Colonic mucosa (tissue), 4 donors: ENCODE measurements around the gene BMP7. TPM values are rescaled to one million over a fixed set of nuclear protein-coding genes. Genes with fewer than 3 reads are reported as not detected.

ENCODE experiments used
- DNase-seq: peaks from one replicate; pipeline ENCODE4 v3.0.0-alpha.2; 2020
- H3K27ac ChIP-seq: fragments of 200-600 bp; one replicate; pipeline ENCODE4 v1.8.0; 2021
- H3K27me3 ChIP-seq: fragments of 200-600 bp; one replicate; pipeline ENCODE4 v1.8.0; 2021
- H3K36me3 ChIP-seq: fragments of 200-600 bp; one replicate; pipeline ENCODE4 v1.8.0; 2021
- H3K4me1 ChIP-seq: fragments of 200-600 bp; one replicate; pipeline ENCODE4 v1.8.0; 2021; ENCODE audit warnings: mild to moderate bottlenecking
- H3K4me3 ChIP-seq: fragments of 200-600 bp; one replicate; pipeline ENCODE4 v1.8.0; 2021
- H3K9ac ChIP-seq, 2 donors: one replicate each; pipeline ENCODE4 v1.7.0; 2013; ENCODE audit warnings: control low read depth in 2 of 2, low read depth in 2 of 2, low read length in 2 of 2
- H3K9me3 ChIP-seq: fragments of 200-600 bp; one replicate; pipeline ENCODE4 v1.8.0; 2021
- intact Hi-C: fragments of 100-400 bp; cut with DNase I; formaldehyde crosslinking; loops from one replicate; pipeline ENCODE4 v1.14.1; 2022
- total RNA-seq, 2 donors: library from RNA; stranded (reverse); fragmentation: NEBNext Ultra II Directional in 1 of 2; extraction: Animal tissue kit (Norgen Biotek cat#: 25700) in 1 of 2; gene quantifications; one replicate each; pipeline ENCODE4 v1.2.1, GENCODE V29; 2021
- TF ChIP-seq, protein P1 (sequence below): fragments of 200-600 bp; IDR thresholded peaks from one replicate; pipeline ENCODE4 v1.8.0; 2022; ENCODE audit warnings: antibody characterized with exemption, mild to moderate bottlenecking
- donor health status: healthy.
- donor health status: DM: no; HTN: no; CAD: no.
- donor health status: DM: no; HTN: no; CAD: no.

BMP7 gene
- total RNA-seq, 2 donors from 2014 or later = 1.3 to 3.2 TPM

DNA sequence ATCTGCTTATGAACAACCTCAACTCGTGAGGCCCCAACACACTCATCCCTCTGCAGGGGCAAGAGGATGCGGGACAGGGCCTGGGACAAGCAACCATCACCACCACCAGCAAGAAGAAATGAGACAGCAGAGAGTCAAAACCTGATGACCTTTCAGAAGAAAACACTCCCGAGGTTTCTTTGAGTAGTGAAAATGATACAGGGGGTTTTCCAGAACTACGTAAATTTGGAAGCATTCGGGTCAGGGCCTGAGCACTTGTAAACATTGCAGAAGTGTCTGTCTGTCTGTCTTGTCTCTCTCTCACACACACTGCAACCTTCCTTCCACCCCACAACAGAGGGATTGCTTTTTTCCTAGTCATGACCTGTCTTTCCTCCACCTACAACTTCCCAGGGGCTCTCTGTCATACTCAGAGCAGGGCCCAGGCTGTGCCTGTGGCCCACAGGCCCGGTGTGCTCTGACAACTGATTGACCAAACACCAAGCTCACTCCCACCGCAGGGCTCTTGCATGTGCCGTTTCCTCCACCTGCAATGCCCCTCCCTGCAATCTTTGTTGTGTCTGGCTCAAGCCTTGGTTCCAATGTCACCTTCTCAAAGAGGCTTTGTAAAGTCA is 90.9 kb downstream of the BMP7 start:
- H3K27ac ChIP-seq = no peak overlapping the region
- no peak overlapping the region for H3K9ac ChIP-seq

DNA sequence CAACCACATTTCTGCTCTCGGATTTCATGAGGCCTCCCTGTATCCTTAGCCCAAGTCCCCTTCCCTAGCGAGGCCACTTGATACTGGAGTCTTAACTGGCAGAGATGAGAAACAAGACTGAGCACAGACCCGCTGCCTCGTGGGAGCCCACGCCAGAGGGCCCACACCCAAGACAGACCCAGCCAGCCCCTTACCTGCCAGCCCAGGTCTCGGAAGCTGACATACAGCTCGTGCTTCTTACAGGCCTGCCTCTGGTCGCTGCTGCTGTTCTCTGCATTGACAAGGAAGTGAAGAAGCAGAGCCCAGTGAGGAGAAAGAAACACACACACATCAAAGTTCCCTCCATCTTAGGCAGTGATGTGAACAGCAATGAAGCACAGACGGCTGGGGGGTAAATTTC is 91.7 kb downstream of the BMP7 start:
- Histone ChIP-seq H3K36me3 (no peaks in the 10 kb centered on the region), H3K4me3 (no peak overlapping the region), H3K9ac (no peak overlapping the region), H3K27ac (no peak overlapping the region), H3K27me3 (no peaks in the 10 kb centered on the region), H3K9me3 (no peaks in the 10 kb centered on the region), H3K4me1 (no peaks in the 10 kb centered on the region)
- intact Hi-C loops = no loop called here
- TF ChIP-seq, protein P1, sequence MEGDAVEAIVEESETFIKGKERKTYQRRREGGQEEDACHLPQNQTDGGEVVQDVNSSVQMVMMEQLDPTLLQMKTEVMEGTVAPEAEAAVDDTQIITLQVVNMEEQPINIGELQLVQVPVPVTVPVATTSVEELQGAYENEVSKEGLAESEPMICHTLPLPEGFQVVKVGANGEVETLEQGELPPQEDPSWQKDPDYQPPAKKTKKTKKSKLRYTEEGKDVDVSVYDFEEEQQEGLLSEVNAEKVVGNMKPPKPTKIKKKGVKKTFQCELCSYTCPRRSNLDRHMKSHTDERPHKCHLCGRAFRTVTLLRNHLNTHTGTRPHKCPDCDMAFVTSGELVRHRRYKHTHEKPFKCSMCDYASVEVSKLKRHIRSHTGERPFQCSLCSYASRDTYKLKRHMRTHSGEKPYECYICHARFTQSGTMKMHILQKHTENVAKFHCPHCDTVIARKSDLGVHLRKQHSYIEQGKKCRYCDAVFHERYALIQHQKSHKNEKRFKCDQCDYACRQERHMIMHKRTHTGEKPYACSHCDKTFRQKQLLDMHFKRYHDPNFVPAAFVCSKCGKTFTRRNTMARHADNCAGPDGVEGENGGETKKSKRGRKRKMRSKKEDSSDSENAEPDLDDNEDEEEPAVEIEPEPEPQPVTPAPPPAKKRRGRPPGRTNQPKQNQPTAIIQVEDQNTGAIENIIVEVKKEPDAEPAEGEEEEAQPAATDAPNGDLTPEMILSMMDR = no peak
- DNase-seq = no peak

More for the DNA sequence above, 90.9 kb downstream of the BMP7 start:
- H3K9me3 ChIP-seq = no peaks in the 10 kb centered on the region
- no peaks in the 10 kb centered on the region for H3K27me3 ChIP-seq
- no peaks in the 10 kb centered on the region for H3K4me1 ChIP-seq
- TF ChIP-seq, protein P1 = no peak
- DNase-seq = no peak
- no peaks in the 10 kb centered on the region for H3K36me3 ChIP-seq
- intact Hi-C loops = no loop called here
- no peak overlapping the region for H3K4me3 ChIP-seq

DNA sequence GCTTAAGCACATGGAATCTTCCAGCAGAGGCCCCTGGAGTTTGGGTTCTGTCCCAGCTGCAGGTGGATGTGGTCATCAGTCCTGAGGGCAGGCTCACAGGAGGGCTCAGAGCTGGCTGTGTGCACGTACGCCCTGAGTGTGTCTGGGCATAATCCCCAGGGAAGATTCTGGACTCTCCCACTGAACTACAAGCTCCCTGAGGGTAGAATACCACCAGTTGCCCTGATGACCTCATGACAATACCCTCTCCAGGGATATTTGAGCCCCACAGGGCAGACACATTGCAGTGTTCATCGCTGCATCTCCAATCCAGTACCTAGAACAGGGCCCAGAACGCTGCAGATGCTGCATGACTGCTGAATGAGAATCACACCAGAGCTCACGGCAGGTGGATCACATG is 92.5 kb downstream of the BMP7 start:
- Histone ChIP-seq H3K9me3 (no peaks in the 10 kb centered on the region), H3K9ac (no peak overlapping the region), H3K27ac (no peak overlapping the region), H3K4me1 (no peaks in the 10 kb centered on the region), H3K27me3 (no peaks in the 10 kb centered on the region), H3K36me3 (no peaks in the 10 kb centered on the region), H3K4me3 (no peak overlapping the region)
- intact Hi-C loops = no loop called here
- TF ChIP-seq, protein P1 = no peak
- DNase-seq = no peak

DNA sequence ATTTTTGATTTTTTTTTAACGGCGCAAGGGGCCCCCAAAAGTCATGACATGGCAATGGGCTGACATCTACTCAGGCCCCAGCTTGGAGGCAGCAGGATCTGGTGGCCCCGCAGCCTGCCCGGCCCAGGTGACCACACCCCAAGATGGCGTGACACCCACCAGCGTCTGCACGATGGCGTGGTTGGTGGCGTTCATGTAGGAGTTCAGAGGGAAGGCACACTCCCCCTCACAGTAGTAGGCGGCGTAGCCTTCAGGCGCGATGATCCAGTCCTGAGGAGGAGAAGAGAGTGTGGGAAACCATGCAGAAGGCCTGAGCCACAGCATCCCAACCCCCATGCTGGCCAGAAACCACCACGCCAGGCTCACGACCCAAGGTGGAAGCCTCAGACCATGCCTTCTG is 93.4 kb downstream of the BMP7 start:
- Histone ChIP-seq H3K9me3 (no peaks in the 10 kb centered on the region), H3K36me3 (no peaks in the 10 kb centered on the region)
- DNase-seq = no peak

DNA sequence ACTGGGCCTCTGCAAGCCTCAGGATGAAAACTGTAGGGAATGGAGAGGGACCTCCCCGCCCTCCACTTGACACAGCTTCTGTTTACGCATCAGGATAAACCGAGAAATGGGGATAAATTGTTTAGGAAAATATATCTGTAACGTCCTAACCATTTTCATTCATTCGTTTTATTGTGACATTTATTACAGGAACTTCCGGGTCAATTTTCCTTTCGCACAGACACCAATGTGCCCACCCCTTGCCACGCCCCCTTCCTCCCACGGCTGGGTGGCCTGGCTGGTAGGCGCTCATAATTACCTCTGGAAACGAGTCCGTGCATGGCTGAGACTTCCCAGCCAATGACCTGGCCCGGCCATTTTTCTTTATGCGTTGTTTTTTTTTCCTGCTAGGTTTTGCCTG is 96.1 kb downstream of the BMP7 start:
- Histone ChIP-seq H3K9ac (no peak overlapping the region), H3K4me3 (no peak overlapping the region), H3K4me1 (no peaks in the 10 kb centered on the region), H3K36me3 (no peaks in the 10 kb centered on the region), H3K27me3 (no peaks in the 10 kb centered on the region), H3K9me3 (no peaks in the 10 kb centered on the region), H3K27ac (no peak overlapping the region)
- no peak for DNase-seq
- intact Hi-C loops = no loop called here
- TF ChIP-seq, protein P1 = no peak

More for the DNA sequence above, 93.4 kb downstream of the BMP7 start:
- H3K9ac ChIP-seq = no peak overlapping the region
- TF ChIP-seq, protein P1 = no peak
- no peaks in the 10 kb centered on the region for H3K27me3 ChIP-seq
- no peak overlapping the region for H3K4me3 ChIP-seq
- no peak overlapping the region for H3K27ac ChIP-seq
- H3K4me1 ChIP-seq = no peaks in the 10 kb centered on the region
- intact Hi-C loops = no loop called here
